Measurements from ENCODE around the gene TAX1BP3. TPM values are rescaled to one million over a fixed set of nuclear protein-coding genes. Genes with fewer than 3 reads are reported as not detected.
A peak's percentile ranks its signal among the peaks of the same experiment; 100 is the strongest.

Gene TAX1BP3
- total and polyA plus RNA-seq, 9 of the 15 experiments (the other 6 are each of a cell fraction or from before 2014, with no cell fraction given) = 0.99 to 14.5 (median 6.2) TPM

DNA sequence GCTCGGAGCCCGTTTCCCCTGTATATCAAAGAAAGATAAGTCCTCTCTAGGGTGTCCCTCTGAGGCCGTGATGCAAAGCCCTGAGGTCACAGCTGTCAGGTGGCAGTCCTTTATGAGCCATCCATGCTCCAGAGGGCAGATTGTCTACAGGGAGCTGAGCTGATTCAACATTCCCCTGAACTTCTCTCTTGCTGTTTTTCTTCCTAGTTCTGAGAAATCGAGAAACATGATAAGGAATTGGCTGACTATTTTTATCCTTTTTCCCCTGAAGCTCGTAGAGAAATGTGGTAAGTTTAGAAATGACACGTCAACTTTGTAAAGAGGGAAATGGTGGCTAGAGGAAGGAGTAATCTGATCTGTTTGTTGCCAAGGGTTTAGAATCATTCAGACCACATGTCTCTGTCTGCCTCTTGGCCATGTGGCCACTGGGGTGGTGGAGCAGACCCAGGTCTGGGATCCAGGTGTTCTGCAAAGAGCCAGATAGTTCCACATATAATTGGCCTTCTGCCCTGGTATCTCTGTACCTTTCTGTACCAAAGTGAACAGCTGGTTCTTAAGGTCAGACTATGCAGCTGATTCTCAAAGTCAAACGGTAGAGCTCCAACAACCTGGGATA is 28.3 kb downstream of the TAX1BP3 start (continued):
- TF ChIP-seq, protein P1, sequence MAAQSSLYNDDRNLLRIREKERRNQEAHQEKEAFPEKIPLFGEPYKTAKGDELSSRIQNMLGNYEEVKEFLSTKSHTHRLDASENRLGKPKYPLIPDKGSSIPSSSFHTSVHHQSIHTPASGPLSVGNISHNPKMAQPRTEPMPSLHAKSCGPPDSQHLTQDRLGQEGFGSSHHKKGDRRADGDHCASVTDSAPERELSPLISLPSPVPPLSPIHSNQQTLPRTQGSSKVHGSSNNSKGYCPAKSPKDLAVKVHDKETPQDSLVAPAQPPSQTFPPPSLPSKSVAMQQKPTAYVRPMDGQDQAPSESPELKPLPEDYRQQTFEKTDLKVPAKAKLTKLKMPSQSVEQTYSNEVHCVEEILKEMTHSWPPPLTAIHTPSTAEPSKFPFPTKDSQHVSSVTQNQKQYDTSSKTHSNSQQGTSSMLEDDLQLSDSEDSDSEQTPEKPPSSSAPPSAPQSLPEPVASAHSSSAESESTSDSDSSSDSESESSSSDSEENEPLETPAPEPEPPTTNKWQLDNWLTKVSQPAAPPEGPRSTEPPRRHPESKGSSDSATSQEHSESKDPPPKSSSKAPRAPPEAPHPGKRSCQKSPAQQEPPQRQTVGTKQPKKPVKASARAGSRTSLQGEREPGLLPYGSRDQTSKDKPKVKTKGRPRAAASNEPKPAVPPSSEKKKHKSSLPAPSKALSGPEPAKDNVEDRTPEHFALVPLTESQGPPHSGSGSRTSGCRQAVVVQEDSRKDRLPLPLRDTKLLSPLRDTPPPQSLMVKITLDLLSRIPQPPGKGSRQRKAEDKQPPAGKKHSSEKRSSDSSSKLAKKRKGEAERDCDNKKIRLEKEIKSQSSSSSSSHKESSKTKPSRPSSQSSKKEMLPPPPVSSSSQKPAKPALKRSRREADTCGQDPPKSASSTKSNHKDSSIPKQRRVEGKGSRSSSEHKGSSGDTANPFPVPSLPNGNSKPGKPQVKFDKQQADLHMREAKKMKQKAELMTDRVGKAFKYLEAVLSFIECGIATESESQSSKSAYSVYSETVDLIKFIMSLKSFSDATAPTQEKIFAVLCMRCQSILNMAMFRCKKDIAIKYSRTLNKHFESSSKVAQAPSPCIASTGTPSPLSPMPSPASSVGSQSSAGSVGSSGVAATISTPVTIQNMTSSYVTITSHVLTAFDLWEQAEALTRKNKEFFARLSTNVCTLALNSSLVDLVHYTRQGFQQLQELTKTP (IDR thresholded peaks at IDR 0.05; ENCODE audit: low read depth in 1 of 2, partially characterized antibody in 2 of 2) = peak in 1 of 2 experiments; percentile 58
- peak; percentile 55 for TF ChIP-seq NCOR1 (IDR thresholded peaks at IDR 0.05)
- TF ChIP-seq MYC (IDR thresholded peaks at IDR 0.05; ENCODE audit: low read depth, low read length) = peak; percentile 95
- no peak for TF ChIP-seq MYC (CRISPR knock-in tag; IDR thresholded peaks at IDR 0.05; ENCODE audit: borderline replicate concordance, low read depth)
- TF ChIP-seq ZNF318 (IDR thresholded peaks at IDR 0.05; ENCODE audit: borderline replicate concordance in 1 of 2, low read depth in 1 of 2) = peak in 1 of 2 experiments; percentile 57; a peak in 2 of 4 replicates
- TF ChIP-seq CBFA2T2 (conservative IDR thresholded peaks at IDR 0.05) = peak; percentile 77
- no peak for TF ChIP-seq WHSC1 (IDR thresholded peaks at IDR 0.05; ENCODE audit: low read length)
- TF ChIP-seq E2F8 (IDR thresholded peaks at IDR 0.05; ENCODE audit: low read depth, partially characterized antibody) = peak; percentile 54
- TF ChIP-seq XRCC3 (IDR thresholded peaks at IDR 0.05) = no peak

All from K562 (cell line).